Stomach smooth muscle (tissue), 2 donors: ENCODE results near the gene PCDHGA2.

Experiments
- H3K27ac ChIP-seq: one replicate; pipeline ENCODE4 v1.7.0; 2013; ENCODE audit warnings: mild to moderate bottlenecking, low read length, inconsistent platforms
- H3K27me3 ChIP-seq, 2 donors: one replicate each; pipeline ENCODE4 v1.7.0; 2013; ENCODE audit warnings: low read length in 2 of 2; ENCODE audit not compliant: insufficient read depth in 2 of 2, control insufficient read depth in 1 of 2
- H3K36me3 ChIP-seq, 2 donors: one replicate each; pipeline ENCODE4 v1.7.0; 2013; ENCODE audit warnings: low read length in 2 of 2; ENCODE audit not compliant: control insufficient read depth in 2 of 2, insufficient read depth in 2 of 2
- H3K4me1 ChIP-seq: one replicate; pipeline ENCODE4 v1.7.0; 2013; ENCODE audit warnings: low read length; ENCODE audit not compliant: control insufficient read depth, insufficient read depth
- H3K4me3 ChIP-seq, 2 donors: one replicate each; pipeline ENCODE4 v1.7.0; 2013; ENCODE audit warnings: low read length in 2 of 2
- H3K9ac ChIP-seq, 2 donors: one replicate each; pipeline ENCODE4 v1.7.0; 2013; ENCODE audit warnings: low read length in 2 of 2, mild to moderate bottlenecking in 1 of 2
- H3K9me3 ChIP-seq, 2 donors: one replicate each; pipeline ENCODE4 v1.7.0; 2013; ENCODE audit warnings: low read length in 2 of 2; ENCODE audit not compliant: control insufficient read depth in 2 of 2
- donor health status: healthy.
- donor health status: Pancreatic carcinoma.

PCDHGA2 gene

GRCh38 chr5:141349917-141350619, 11.5 kb downstream of the PCDHGA2 start, which contains the start of gene PCDHGB1:
Gene PCDHGB1, plus strand, starts transcription at chr5:141350099. Its CDS starts 162 bp downstream, at chr5:141350261.
- Histone ChIP-seq H3K4me1 (no peaks in the 10 kb centered on the region), H3K9me3 (peaks cover 26 to 44% of the 10 kb centered on the region in 2 donors), H3K27ac (no peak within 1 kb of the TSS), H3K9ac (no peak within 1 kb of the TSS), H3K36me3 (no peaks in the 10 kb centered on the region), H3K4me3 (peak within 1 kb of the TSS; percentile 40 to 65), H3K27me3 (peaks cover 0 to 7% of the 10 kb centered on the region in 2 donors)

- Histone ChIP-seq H3K9ac (no peak overlapping the region), H3K27me3 (peaks cover 0 to 7% of the 10 kb centered on the region in 2 donors), H3K4me1 (no peaks in the 10 kb centered on the region), H3K27ac (no peak overlapping the region), H3K9me3 (peaks cover 31 to 52% of the 10 kb centered on the region in 2 donors), H3K36me3 (peaks cover 0 to 2% of the 10 kb centered on the region in 2 donors), H3K4me3 (peak overlapping the region in 1 of 2 donors; percentile 65)
These were observed 13.0 kb downstream of the PCDHGA2 start for GRCh38 chr5:141351591-141351990.

GRCh38 chr5:141354900-141355469, 16.4 kb downstream of the PCDHGA2 start, which contains the start of gene PCDHGA4:
Gene PCDHGA4, plus strand, starts transcription at chr5:141355021. Its CDS starts 87 bp downstream, at chr5:141355108.
- no peak within 1 kb of the TSS for H3K9ac ChIP-seq
- H3K4me1 ChIP-seq: no peaks in the 10 kb centered on the region
- no peak within 1 kb of the TSS for H3K27ac ChIP-seq
- H3K9me3 ChIP-seq: peaks cover 35 to 70% of the 10 kb centered on the region in 2 donors
- H3K36me3 ChIP-seq: peaks cover 0 to 2% of the 10 kb centered on the region in 2 donors
- H3K4me3 ChIP-seq: peak within 1 kb of the TSS; percentile 42 to 70
- peaks cover 0 to 7% of the 10 kb centered on the region in 2 donors for H3K27me3 ChIP-seq

GRCh38 chr5:141355641-141356040, 17.1 kb downstream of the PCDHGA2 start:
- H3K9me3 ChIP-seq: peaks cover 35 to 71% of the 10 kb centered on the region in 2 donors

GRCh38 chr5:141356133-141356532, 17.6 kb downstream of the PCDHGA2 start:
- no peak overlapping the region for H3K9ac ChIP-seq
- H3K27ac ChIP-seq: no peak overlapping the region
- H3K9me3 ChIP-seq: peaks cover 36 to 71% of the 10 kb centered on the region in 2 donors
- H3K27me3 ChIP-seq: peaks cover 0 to 3% of the 10 kb centered on the region in 2 donors
- no peaks in the 10 kb centered on the region for H3K4me1 ChIP-seq
- peak overlapping the region in 1 of 2 donors; percentile 42 for H3K4me3 ChIP-seq
- H3K36me3 ChIP-seq: peaks cover 0 to 2% of the 10 kb centered on the region in 2 donors

More at GRCh38 chr5:141355641-141356040, 17.1 kb downstream of the PCDHGA2 start:
- peaks cover 0 to 7% of the 10 kb centered on the region in 2 donors for H3K27me3 ChIP-seq
- H3K9ac ChIP-seq: no peak overlapping the region
- peaks cover 0 to 2% of the 10 kb centered on the region in 2 donors for H3K36me3 ChIP-seq
- H3K4me3 ChIP-seq: peak overlapping the region; percentile 42 to 70
- no peaks in the 10 kb centered on the region for H3K4me1 ChIP-seq
- H3K27ac ChIP-seq: no peak overlapping the region

- Histone ChIP-seq H3K4me1 (no peaks in the 10 kb centered on the region), H3K4me3 (peak overlapping the region; percentile 18 to 47), H3K9me3 (peaks cover 33 to 70% of the 10 kb centered on the region in 2 donors), H3K36me3 (peaks cover 0 to 2% of the 10 kb centered on the region in 2 donors), H3K9ac (no peak overlapping the region), H3K27me3 (peaks cover 0 to 3% of the 10 kb centered on the region in 2 donors), H3K27ac (no peak overlapping the region)
These were observed 18.4 kb downstream of the PCDHGA2 start for GRCh38 chr5:141356950-141357349.

- Histone ChIP-seq H3K4me1 (no peaks in the 10 kb centered on the region), H3K4me3 (peak within 1 kb of the TSS; percentile 49 to 54), H3K27me3 (no peaks in the 10 kb centered on the region), H3K9me3 (peaks cover 39 to 70% of the 10 kb centered on the region in 2 donors), H3K9ac (no peak within 1 kb of the TSS), H3K36me3 (peaks cover 0 to 2% of the 10 kb centered on the region in 2 donors), H3K27ac (no peak within 1 kb of the TSS)
These were observed 21.3 kb downstream of the PCDHGA2 start, which contains the start of gene PCDHGB2 for GRCh38 chr5:141359790-141360426. Gene PCDHGB2, plus strand, starts transcription at chr5:141359994. Its CDS starts 142 bp downstream, at chr5:141360136.

GRCh38 chr5:141360685-141361084, 22.1 kb downstream of the PCDHGA2 start:
- no peaks in the 10 kb centered on the region for H3K27me3 ChIP-seq
- no peak overlapping the region for H3K9ac ChIP-seq
- H3K4me3 ChIP-seq: peak overlapping the region; percentile 49 to 54
- peaks cover 0 to 2% of the 10 kb centered on the region in 2 donors for H3K36me3 ChIP-seq
- no peaks in the 10 kb centered on the region for H3K4me1 ChIP-seq
- no peak overlapping the region for H3K27ac ChIP-seq
- H3K9me3 ChIP-seq: peaks cover 41 to 70% of the 10 kb centered on the region in 2 donors

- Histone ChIP-seq H3K9ac (no peak overlapping the region), H3K36me3 (no peaks in the 10 kb centered on the region), H3K4me1 (no peaks in the 10 kb centered on the region), H3K27me3 (no peaks in the 10 kb centered on the region), H3K27ac (no peak overlapping the region), H3K9me3 (peaks cover 36 to 64% of the 10 kb centered on the region in 2 donors), H3K4me3 (no peak overlapping the region)
These were observed 24.2 kb downstream of the PCDHGA2 start for GRCh38 chr5:141362719-141363118.

GRCh38 chr5:141363952-141364660, 25.5 kb downstream of the PCDHGA2 start, which contains the start of gene PCDHGA5:
Gene PCDHGA5, plus strand, starts transcription at chr5:141364162. Its CDS starts 169 bp downstream, at chr5:141364331.
- H3K4me3 ChIP-seq: peak within 1 kb of the TSS; percentile 52 to 56
- no peak within 1 kb of the TSS for H3K9ac ChIP-seq
- H3K4me1 ChIP-seq: no peaks in the 10 kb centered on the region
- no peaks in the 10 kb centered on the region for H3K27me3 ChIP-seq
- H3K9me3 ChIP-seq: peaks cover 36 to 64% of the 10 kb centered on the region in 2 donors
- no peaks in the 10 kb centered on the region for H3K36me3 ChIP-seq
- H3K27ac ChIP-seq: no peak within 1 kb of the TSS
